ENCODE data around the gene TMEM192. TPM values are rescaled to one million over a fixed set of nuclear protein-coding genes. Genes with fewer than 3 reads are reported as not detected.
A peak's percentile ranks its signal among the peaks of the same experiment; 100 is the strongest.

The TMEM192 gene
- total and polyA plus RNA-seq, 3 donors from 2014 or later, result 16.8 to 25.3 (median 21.7) TPM

DNA sequence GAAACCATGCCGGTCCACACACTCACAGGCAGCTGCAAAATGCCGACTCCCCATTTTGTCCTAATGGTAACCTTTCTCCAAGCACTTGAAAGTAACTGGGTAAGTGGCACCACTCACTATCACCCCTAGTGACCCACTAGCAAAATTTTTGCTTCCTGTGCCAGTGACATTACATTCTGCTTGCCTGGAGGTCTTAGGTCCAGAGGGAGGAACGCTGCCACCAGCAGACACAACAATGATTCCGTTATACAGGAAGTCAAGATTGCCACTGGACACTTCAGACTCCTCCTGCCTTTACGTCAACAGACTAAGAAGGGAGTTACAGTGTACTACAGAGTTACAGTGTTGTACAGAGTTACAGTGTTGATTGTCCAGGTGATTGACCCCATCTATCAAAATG, 11.8 kb upstream of the TMEM192 start:
- peak overlapping the region in 1 of 2 donors; percentile 48 for H3K27ac ChIP-seq
- TF ChIP-seq CTCF (IDR thresholded peaks at IDR 0.05), result no peak
- no peak for TF ChIP-seq POLR2A (IDR thresholded peaks at IDR 0.05)
- H3K4me3 ChIP-seq, result no peak overlapping the region
- intact Hi-C loops (cut with DNase I; ENCODE audit: low total_unique reads), result no loop called here
- H3K36me3 ChIP-seq (ENCODE audit: low read depth, missing control alignments), result no peaks in the 10 kb centered on the region
- H3K27me3 ChIP-seq, result no peaks in the 10 kb centered on the region
- no peaks in the 10 kb centered on the region for H3K9me3 ChIP-seq
- peak; percentile 69 for DNase-seq
- no peaks in the 10 kb centered on the region for H3K4me1 ChIP-seq
- 37 to 46% methylated on average over 5 of the region's 5 CpGs for WGBS, 2 donors

GRCh38 chr4:165118256-165118909, 5.7 kb upstream of the TMEM192 start:
- Histone ChIP-seq H3K9me3 (no peaks in the 10 kb centered on the region), H3K4me1 (no peaks in the 10 kb centered on the region), H3K36me3 (ENCODE audit: low read depth, missing control alignments) (no peaks in the 10 kb centered on the region), H3K4me3 (no peak overlapping the region), H3K27me3 (no peaks in the 10 kb centered on the region), H3K27ac (no peak overlapping the region)
- DNase-seq, result no peak
- TF ChIP-seq POLR2A (IDR thresholded peaks at IDR 0.05) (no peak), CTCF (IDR thresholded peaks at IDR 0.05) (no peak)
- intact Hi-C loops (cut with DNase I; ENCODE audit: low total_unique reads), result no loop called here
- WGBS, 2 donors, result 41 to 54% methylated on average over 4 of the region's 4 CpGs

DNA sequence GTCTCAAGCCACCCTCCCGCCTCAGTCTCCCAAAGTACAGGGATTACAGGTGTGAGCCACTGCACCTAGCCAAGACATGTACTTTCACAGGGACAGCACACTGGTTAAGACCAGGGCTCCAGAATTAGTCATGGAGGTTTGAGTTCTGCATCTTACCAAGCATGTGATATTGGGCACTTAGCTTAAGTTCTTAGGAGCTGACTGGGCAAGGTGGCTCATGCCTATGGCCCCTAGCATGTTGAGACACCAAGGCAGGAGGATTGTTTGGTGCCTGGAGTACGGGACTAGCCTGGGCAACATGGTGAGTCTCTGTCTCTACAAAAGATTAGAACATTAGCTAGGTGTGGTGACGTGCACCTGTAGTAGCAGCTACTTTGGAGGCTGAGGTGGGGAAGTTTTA, 2.6 kb upstream of the TMEM192 start:
- Histone ChIP-seq H3K4me3 (no peak overlapping the region), H3K27ac (no peak overlapping the region), H3K4me1 (no peaks in the 10 kb centered on the region), H3K36me3 (ENCODE audit: low read depth, missing control alignments) (no peaks in the 10 kb centered on the region), H3K27me3 (no peaks in the 10 kb centered on the region), H3K9me3 (no peaks in the 10 kb centered on the region)
- intact Hi-C loops (cut with DNase I; ENCODE audit: low total_unique reads), result no loop called here
- TF ChIP-seq POLR2A (IDR thresholded peaks at IDR 0.05), result no peak
- TF ChIP-seq CTCF (IDR thresholded peaks at IDR 0.05), result no peak
- DNase-seq, result no peak
- WGBS, 2 donors, result 95 to 100% methylated on average over 3 of the region's 3 CpGs

DNA sequence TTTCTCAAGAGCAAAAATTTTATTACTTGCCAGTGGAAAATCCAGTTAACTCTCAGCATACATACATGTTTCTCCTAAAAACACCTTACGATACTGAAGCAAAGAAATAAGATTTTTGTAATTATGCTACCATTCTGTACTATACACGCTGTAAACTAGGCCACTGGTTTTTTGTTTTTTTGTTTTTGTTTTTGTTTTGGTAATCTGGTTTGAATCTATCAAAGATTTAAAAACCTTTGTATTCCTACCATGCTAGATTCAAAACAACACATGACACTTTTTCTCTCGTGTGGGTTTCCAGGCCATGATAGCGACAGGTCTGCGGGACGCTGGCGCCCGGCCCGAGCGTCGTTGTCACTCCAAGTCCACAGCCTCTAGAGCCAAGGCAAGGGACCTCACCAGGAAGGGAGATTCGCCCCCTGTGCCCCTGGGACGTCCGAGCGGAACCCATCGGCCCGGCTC, 723 bp downstream of the TMEM192 start:
- Histone ChIP-seq H3K36me3 (ENCODE audit: low read depth, missing control alignments) (no peaks in the 10 kb centered on the region), H3K4me3 (peak overlapping the region; percentile 91 to 95), H3K4me1 (no peaks in the 10 kb centered on the region), H3K9me3 (no peaks in the 10 kb centered on the region), H3K27ac (peak overlapping the region; percentile 94 to 97), H3K27me3 (no peaks in the 10 kb centered on the region)
- 4 to 5% methylated on average over 11 to 17 of the region's 17 CpGs for WGBS, 2 donors
- TF ChIP-seq CTCF (IDR thresholded peaks at IDR 0.05) (no peak), POLR2A (IDR thresholded peaks at IDR 0.05) (no peak)
- DNase-seq, result no peak
- intact Hi-C loops (cut with DNase I; ENCODE audit: low total_unique reads), result no loop called here

GRCh38 chr4:165106518-165106917, 6.1 kb downstream of the TMEM192 start:
- Histone ChIP-seq H3K36me3 (ENCODE audit: low read depth, missing control alignments) (no peaks in the 10 kb centered on the region), H3K27me3 (no peaks in the 10 kb centered on the region), H3K27ac (no peak overlapping the region), H3K9me3 (no peaks in the 10 kb centered on the region), H3K4me1 (no peaks in the 10 kb centered on the region), H3K4me3 (no peak overlapping the region)
- WGBS, 2 donors, result 86 to 92% methylated on average over 6 of the region's 6 CpGs
- no peak for DNase-seq
- intact Hi-C loops (cut with DNase I; ENCODE audit: low total_unique reads), result no loop called here
- TF ChIP-seq POLR2A (IDR thresholded peaks at IDR 0.05) (no peak), CTCF (IDR thresholded peaks at IDR 0.05) (no peak)
